Measurements from ENCODE around the gene AWAT2. TPM values are rescaled to one million over a fixed set of nuclear protein-coding genes. Genes with fewer than 3 reads are reported as not detected.

The AWAT2 gene
- total RNA-seq, result 0.26 TPM
- long read RNA-seq, result 0 reads

GRCh38 chrX:70049925-70050324, at the start of gene AWAT2:
Gene AWAT2 (minus strand): TSS chrX:70049938. CDS start chrX:70049932, 6 bp downstream.
- H3K4me1 ChIP-seq, result no peaks in the 10 kb centered on the region
- no peak for TF ChIP-seq CTCF (IDR thresholded peaks at IDR 0.05)
- DNase-seq (no peak), ATAC-seq (peak; percentile 74)
- no peak within 1 kb of the TSS for H3K4me3 ChIP-seq
- intact Hi-C loops (cut with DNase I), result no loop called here
- H3K9me3 ChIP-seq, result no peaks in the 10 kb centered on the region
- no peak within 1 kb of the TSS for H3K27ac ChIP-seq
- H3K27me3 ChIP-seq, result no peaks in the 10 kb centered on the region
- no peaks in the 10 kb centered on the region for H3K36me3 ChIP-seq

- Histone ChIP-seq H3K9me3 (no peaks in the 10 kb centered on the region), H3K4me3 (no peak overlapping the region), H3K4me1 (no peaks in the 10 kb centered on the region), H3K27ac (no peak overlapping the region), H3K36me3 (no peaks in the 10 kb centered on the region), H3K27me3 (no peaks in the 10 kb centered on the region)
- peak; percentile 5 for TF ChIP-seq CTCF (IDR thresholded peaks at IDR 0.05)
- ATAC-seq (no peak), DNase-seq (no peak)
- intact Hi-C loops (cut with DNase I), result loop anchor here (5.0 kb wide), 1 partner anchor 559 kb away; no protein-coding TSS in a partner anchor
Observed at GRCh38 chrX:70096052-70096451, 46.3 kb upstream of the AWAT2 start.

GRCh38 chrX:70092247-70092646, 42.5 kb upstream of the AWAT2 start:
- no peak overlapping the region for H3K27ac ChIP-seq
- no peaks in the 10 kb centered on the region for H3K36me3 ChIP-seq
- DNase-seq, result no peak
- no peaks in the 10 kb centered on the region for H3K27me3 ChIP-seq
- intact Hi-C loops (cut with DNase I), result no loop called here
- no peak for TF ChIP-seq CTCF (IDR thresholded peaks at IDR 0.05)
- H3K4me3 ChIP-seq, result no peak overlapping the region
- no peak for ATAC-seq
- H3K4me1 ChIP-seq, result no peaks in the 10 kb centered on the region
- no peaks in the 10 kb centered on the region for H3K9me3 ChIP-seq

- ATAC-seq (no peak), DNase-seq (no peak)
- no peaks in the 10 kb centered on the region for H3K4me1 ChIP-seq
- no peaks in the 10 kb centered on the region for H3K27me3 ChIP-seq
- intact Hi-C loops (cut with DNase I), result no loop called here
- H3K27ac ChIP-seq, result no peak overlapping the region
- no peaks in the 10 kb centered on the region for H3K9me3 ChIP-seq
- H3K4me3 ChIP-seq, result no peak overlapping the region
- no peak for TF ChIP-seq CTCF (IDR thresholded peaks at IDR 0.05)
- no peaks in the 10 kb centered on the region for H3K36me3 ChIP-seq
Observed at GRCh38 chrX:70089604-70090297, 40.0 kb upstream of the AWAT2 start.

GRCh38 chrX:70088751-70089150, 39.0 kb upstream of the AWAT2 start:
- H3K36me3 ChIP-seq, result no peaks in the 10 kb centered on the region
- intact Hi-C loops (cut with DNase I), result no loop called here
- no peaks in the 10 kb centered on the region for H3K27me3 ChIP-seq
- H3K4me3 ChIP-seq, result no peak overlapping the region
- no peak for TF ChIP-seq CTCF (IDR thresholded peaks at IDR 0.05)
- H3K9me3 ChIP-seq, result no peaks in the 10 kb centered on the region
- no peaks in the 10 kb centered on the region for H3K4me1 ChIP-seq
- ATAC-seq, result no peak
- H3K27ac ChIP-seq, result no peak overlapping the region
- no peak for DNase-seq

Data from upper lobe of right lung (tissue), 1 donor.